ENCODE results near the gene AP5Z1. TPM values are rescaled to one million over a fixed set of nuclear protein-coding genes. Genes with fewer than 3 reads are reported as not detected.

Gene AP5Z1
- total and polyA plus RNA-seq, 2 experiments from 2014 or later, result 31.2 to 44.5 TPM

GRCh38 chr7:4768597-4769569, 6.5 kb upstream of the AP5Z1 start:
- H4K20me1 ChIP-seq (ENCODE audit: insufficient read depth), result no peaks in the 10 kb centered on the region
- no peak for DNase-seq
- no peak overlapping the region for H2AFZ ChIP-seq
- no peaks in the 10 kb centered on the region for H3K27me3 ChIP-seq (replicated peaks; ENCODE audit: insufficient read depth)
- WGBS, 2 experiments (ENCODE audit: low coverage in 1 of 2, low lambda C conversion rate in 2 of 2, missing lambda C conversion rate in 2 of 2), result 95 to 96% methylated on average over 27 of the region's 27 CpGs
- H3K4me3 ChIP-seq, result no peak overlapping the region
- H3K9ac ChIP-seq, result no peak overlapping the region
- no peak overlapping the region for H3K27ac ChIP-seq
- no peak for TF ChIP-seq EZH2 (IDR thresholded peaks at IDR 0.05; ENCODE audit: insufficient read depth, poor library complexity, severe bottlenecking)
- no peak for TF ChIP-seq EZH2phosphoT487 (IDR thresholded peaks at IDR 0.05; ENCODE audit: insufficient read depth, low read depth)
- no peak overlapping the region for H3K4me2 ChIP-seq (ENCODE audit: unreplicated experiment)
- peaks cover 79% of the 10 kb centered on the region for H3K79me2 ChIP-seq (ENCODE audit: insufficient read depth)
- no peaks in the 10 kb centered on the region for H3K9me3 ChIP-seq (ENCODE audit: low read depth)
- peaks cover 13% of the 10 kb centered on the region; the same call in 1 of the 2 replicates for H3F3A ChIP-seq (ENCODE audit: insufficient read depth)
- in situ Hi-C loops (cut with MboI), result no loop called here
- H3K36me3 ChIP-seq (ENCODE audit: low read depth), result peaks cover 6% of the 10 kb centered on the region; the same call in 1 of the 2 replicates
- no peaks in the 10 kb centered on the region for H3K4me1 ChIP-seq (ENCODE audit: insufficient read depth)
- H3K9me2 ChIP-seq (ENCODE audit: insufficient read depth), result no peaks in the 10 kb centered on the region

GRCh38 chr7:4769761-4770160, 5.7 kb upstream of the AP5Z1 start:
- H3K27me3 ChIP-seq (replicated peaks; ENCODE audit: insufficient read depth), result no peaks in the 10 kb centered on the region
- H3K9me2 ChIP-seq (ENCODE audit: insufficient read depth), result no peaks in the 10 kb centered on the region
- peaks cover 72% of the 10 kb centered on the region for H3K79me2 ChIP-seq (ENCODE audit: insufficient read depth)
- no peak overlapping the region for H3K4me2 ChIP-seq (ENCODE audit: unreplicated experiment)
- no peaks in the 10 kb centered on the region for H4K20me1 ChIP-seq (ENCODE audit: insufficient read depth)
- H3K9ac ChIP-seq, result no peak overlapping the region
- DNase-seq, result no peak
- no peak overlapping the region for H3K27ac ChIP-seq
- WGBS, 2 experiments (ENCODE audit: low coverage in 1 of 2, low lambda C conversion rate in 2 of 2, missing lambda C conversion rate in 2 of 2), result 60 to 66% methylated on average over 7 of the region's 7 CpGs
- TF ChIP-seq EZH2 (IDR thresholded peaks at IDR 0.05; ENCODE audit: insufficient read depth, poor library complexity, severe bottlenecking) (no peak), EZH2phosphoT487 (IDR thresholded peaks at IDR 0.05; ENCODE audit: insufficient read depth, low read depth) (no peak)
- no peak overlapping the region for H3K4me3 ChIP-seq
- H2AFZ ChIP-seq, result no peak overlapping the region
- H3K4me1 ChIP-seq (ENCODE audit: insufficient read depth), result 0 out of 2 replicates have a peak, but pooled peaks cover 4% of the 10 kb centered on the region
- H3F3A ChIP-seq (ENCODE audit: insufficient read depth), result peaks cover 13% of the 10 kb centered on the region; the same call in 1 of the 2 replicates
- in situ Hi-C loops (cut with MboI), result no loop called here
- no peaks in the 10 kb centered on the region for H3K9me3 ChIP-seq (ENCODE audit: low read depth)
- peaks cover 6% of the 10 kb centered on the region; the same call in 1 of the 2 replicates for H3K36me3 ChIP-seq (ENCODE audit: low read depth)

- DNase-seq, result no peak
- 61 to 73% methylated on average over 6 to 9 of the region's 9 CpGs for WGBS, 2 experiments (ENCODE audit: low coverage in 1 of 2, low lambda C conversion rate in 2 of 2, missing lambda C conversion rate in 2 of 2)
- Histone ChIP-seq H3K4me3 (no peak overlapping the region), H3K4me1 (ENCODE audit: insufficient read depth) (0 out of 2 replicates have a peak, but pooled peaks cover 4% of the 10 kb centered on the region), H2AFZ (no peak overlapping the region), H3K4me2 (ENCODE audit: unreplicated experiment) (no peak overlapping the region), H3K9ac (no peak overlapping the region), H3K27me3 (replicated peaks; ENCODE audit: insufficient read depth) (no peaks in the 10 kb centered on the region), H4K20me1 (ENCODE audit: insufficient read depth) (no peaks in the 10 kb centered on the region), H3K9me2 (ENCODE audit: insufficient read depth) (no peaks in the 10 kb centered on the region), H3K79me2 (ENCODE audit: insufficient read depth) (peaks cover 61% of the 10 kb centered on the region), H3F3A (ENCODE audit: insufficient read depth) (peaks cover 13% of the 10 kb centered on the region; the same call in 1 of the 2 replicates), H3K36me3 (ENCODE audit: low read depth) (0 out of 2 replicates have a peak, but pooled peaks cover 3% of the 10 kb centered on the region), H3K27ac (no peak overlapping the region), H3K9me3 (ENCODE audit: low read depth) (no peaks in the 10 kb centered on the region)
- in situ Hi-C loops (cut with MboI), result no loop called here
- no peak for TF ChIP-seq EZH2phosphoT487 (IDR thresholded peaks at IDR 0.05; ENCODE audit: insufficient read depth, low read depth)
- TF ChIP-seq EZH2 (IDR thresholded peaks at IDR 0.05; ENCODE audit: insufficient read depth, poor library complexity, severe bottlenecking), result no peak
These were observed 4.5 kb upstream of the AP5Z1 start for GRCh38 chr7:4770886-4771285.

GRCh38 chr7:4771737-4772136, 3.7 kb upstream of the AP5Z1 start:
- no peak for DNase-seq
- H3K9ac ChIP-seq, result no peak overlapping the region
- H3K9me2 ChIP-seq (ENCODE audit: insufficient read depth), result no peaks in the 10 kb centered on the region
- H3F3A ChIP-seq (ENCODE audit: insufficient read depth), result peaks cover 21% of the 10 kb centered on the region
- H3K27me3 ChIP-seq (replicated peaks; ENCODE audit: insufficient read depth), result no peaks in the 10 kb centered on the region
- in situ Hi-C loops (cut with MboI), result no loop called here
- no peaks in the 10 kb centered on the region for H4K20me1 ChIP-seq (ENCODE audit: insufficient read depth)
- peaks cover 60% of the 10 kb centered on the region for H3K79me2 ChIP-seq (ENCODE audit: insufficient read depth)
- no peak overlapping the region for H3K4me2 ChIP-seq (ENCODE audit: unreplicated experiment)
- no peak overlapping the region for H2AFZ ChIP-seq
- H3K36me3 ChIP-seq (ENCODE audit: low read depth), result 0 out of 2 replicates have a peak, but pooled peaks cover 3% of the 10 kb centered on the region
- WGBS, 2 experiments (ENCODE audit: low coverage in 1 of 2, low lambda C conversion rate in 2 of 2, missing lambda C conversion rate in 2 of 2), result 84 to 96% methylated on average over 7 to 9 of the region's 9 CpGs
- H3K9me3 ChIP-seq (ENCODE audit: low read depth), result no peaks in the 10 kb centered on the region
- no peak for TF ChIP-seq EZH2 (IDR thresholded peaks at IDR 0.05; ENCODE audit: insufficient read depth, poor library complexity, severe bottlenecking)
- TF ChIP-seq EZH2phosphoT487 (IDR thresholded peaks at IDR 0.05; ENCODE audit: insufficient read depth, low read depth), result no peak
- no peak overlapping the region for H3K4me3 ChIP-seq
- H3K4me1 ChIP-seq (ENCODE audit: insufficient read depth), result peaks cover 8% of the 10 kb centered on the region; the same call in 1 of the 2 replicates
- H3K27ac ChIP-seq, result no peak overlapping the region

All from GM23248 (cell line).